NCI-H460 (cell line): ENCODE data around the gene F7. TPM values are rescaled to one million over a fixed set of nuclear protein-coding genes. Genes with fewer than 3 reads are reported as not detected.

Source experiments
- DNase-seq: peaks from one replicate; pipeline ENCODE4 v3.0.0-alpha.2; 2016; ENCODE audit warnings: low read depth; ENCODE audit errors: extremely low read depth
- total RNA-seq: library from RNA; depleted of rRNA; stranded (reverse); fragments of >200 nt; shearing (Covaris generic); gene quantifications from 2 replicates; pipeline ENCODE4 v1.2.3, GENCODE V29; 2014

Gene F7
- total RNA-seq, 1 experiment from 2014 or later, result 0.07 TPM

DNA sequence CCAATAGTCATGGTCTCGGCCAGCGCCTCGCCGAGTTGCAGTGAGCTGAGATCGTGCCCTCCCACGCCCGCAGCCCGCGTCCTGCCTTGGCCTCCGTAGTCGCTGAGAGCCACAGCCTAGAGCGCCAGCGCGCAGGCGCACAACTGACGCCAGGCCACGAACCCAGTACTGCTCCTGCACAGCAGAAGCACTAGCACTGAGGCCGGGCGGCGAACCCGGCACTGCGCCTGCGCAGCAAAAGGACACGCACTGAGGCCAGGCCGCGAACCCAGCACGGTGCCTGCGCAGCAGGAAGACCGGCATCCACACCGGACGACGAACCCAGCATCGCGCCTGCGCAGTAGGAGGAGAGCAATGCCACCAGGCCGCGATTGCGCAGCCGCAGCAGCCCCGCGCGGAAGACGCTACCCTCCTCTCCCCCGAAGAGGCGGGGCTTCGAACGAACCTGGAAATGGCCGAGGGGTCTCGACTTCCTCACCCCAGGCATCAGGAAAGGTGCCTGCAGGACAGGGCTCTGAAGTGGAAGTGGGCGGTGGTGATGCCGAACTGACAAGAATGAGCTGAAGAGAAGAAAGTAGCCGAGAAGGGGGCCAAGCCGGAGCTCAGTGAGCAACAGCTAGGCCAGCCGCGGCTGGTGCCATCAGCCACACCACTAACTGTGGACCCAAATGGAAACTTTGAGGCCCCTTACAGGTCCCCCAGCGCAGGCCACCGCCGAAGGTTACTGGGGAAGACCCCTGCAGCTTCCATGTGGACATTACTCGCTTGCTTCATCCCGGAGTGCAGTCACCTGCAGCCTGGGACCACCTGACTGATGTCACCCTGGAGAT is 24.5 kb downstream of the F7 start:
- no peak for DNase-seq

DNA sequence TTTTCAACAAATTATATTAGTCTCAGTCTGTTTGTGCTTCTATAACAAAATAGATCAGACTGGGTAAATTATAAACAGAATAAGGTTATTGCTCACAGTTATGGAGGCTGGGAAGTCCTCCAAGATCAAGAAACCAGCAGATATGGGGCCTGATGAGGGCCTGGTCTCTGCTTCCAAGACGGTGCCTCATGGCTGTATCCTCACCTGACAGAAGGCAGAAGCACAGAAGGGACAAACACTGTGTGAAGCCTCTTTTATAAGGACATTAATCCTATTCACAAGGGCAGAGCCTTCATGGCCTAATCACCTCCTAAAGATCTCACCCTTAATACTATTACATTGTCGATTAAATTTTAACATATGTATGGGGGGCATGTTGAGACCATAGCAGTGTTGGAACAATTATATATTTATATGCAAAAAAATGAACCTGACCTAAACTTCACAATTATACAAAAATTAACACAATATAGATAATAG is 29.7 kb downstream of the F7 start:
- no peak for DNase-seq

DNA sequence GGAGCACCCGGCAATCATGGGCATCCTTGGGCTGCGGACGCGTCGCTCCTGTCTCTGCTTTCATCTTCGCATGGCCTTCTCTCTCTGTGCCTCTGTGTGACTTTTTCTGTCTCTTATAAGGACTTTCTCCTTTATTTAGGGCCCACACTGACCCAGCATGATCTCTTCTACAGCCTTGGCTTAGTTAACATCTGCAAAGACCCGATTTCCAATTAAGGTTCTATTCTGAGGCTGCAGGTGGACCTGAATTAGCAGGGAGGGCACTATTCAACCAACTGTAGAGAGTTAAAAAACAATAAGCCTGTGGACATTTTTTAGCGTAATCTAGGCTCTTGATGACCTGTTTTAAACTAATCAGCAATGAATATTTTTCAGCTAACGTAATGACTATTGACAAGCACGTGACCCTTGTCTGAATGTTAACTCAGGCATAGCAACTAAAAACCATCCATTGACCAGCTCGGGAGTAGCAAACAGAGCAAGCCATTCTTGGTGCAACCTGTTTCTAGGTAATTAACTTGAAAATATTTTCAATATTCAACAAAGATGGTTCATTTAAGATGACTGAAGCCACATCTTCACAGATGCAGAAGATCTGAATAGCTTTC is 32.2 kb downstream of the F7 start:
- no peak for DNase-seq

GRCh38 chr13:113138792-113139551 is 33.4 kb downstream of the F7 start:
- DNase-seq, result no peak

- no peak for DNase-seq
Measured at GRCh38 chr13:113139577-113139976, 34.0 kb downstream of the F7 start.

- DNase-seq, result no peak
Measured at GRCh38 chr13:113140677-113141600, 35.3 kb downstream of the F7 start.

DNA sequence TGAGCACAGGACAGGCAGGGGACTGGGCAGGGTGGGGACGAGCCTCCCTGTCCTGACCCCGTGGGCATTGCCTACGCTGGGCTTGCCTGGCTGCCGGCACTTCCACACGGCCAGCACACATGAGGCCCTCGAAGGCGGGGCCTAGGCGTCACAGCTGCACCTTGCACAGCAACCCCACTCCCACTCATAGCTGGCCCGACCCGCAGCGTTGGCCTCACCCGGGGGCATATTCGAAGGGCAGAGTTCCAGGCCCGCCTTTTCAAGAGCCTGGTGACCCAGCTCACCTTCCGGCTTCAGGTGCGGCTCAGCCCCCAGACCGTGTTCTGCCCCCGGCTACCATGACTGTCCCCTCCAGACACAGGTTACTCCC is 36.0 kb downstream of the F7 start:
- DNase-seq, result no peak

DNA sequence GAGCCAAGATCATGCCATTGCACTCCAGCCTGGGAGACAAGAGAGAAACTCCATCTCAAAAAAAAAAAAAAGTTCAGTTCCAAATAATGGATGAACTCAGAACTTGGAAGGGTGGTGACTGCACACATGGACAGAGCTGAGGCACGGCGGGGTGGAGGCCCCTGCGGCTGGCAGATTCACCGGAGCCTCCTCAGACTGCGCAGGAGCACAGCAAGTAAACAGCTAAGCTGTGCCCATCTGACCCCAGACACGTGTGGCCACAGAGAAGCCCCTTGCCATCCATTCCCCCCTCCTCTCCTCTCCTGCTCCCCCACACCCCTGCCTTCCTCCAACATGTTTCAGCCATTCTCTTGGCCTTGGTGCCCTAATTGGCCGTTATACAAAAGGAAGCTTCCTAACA is 37.3 kb downstream of the F7 start:
- no peak for DNase-seq

GRCh38 chr13:113143466-113144254 is 38.1 kb downstream of the F7 start:
- DNase-seq, result no peak

- DNase-seq, result no peak
Measured at GRCh38 chr13:113144255-113144629, 38.7 kb downstream of the F7 start.

DNA sequence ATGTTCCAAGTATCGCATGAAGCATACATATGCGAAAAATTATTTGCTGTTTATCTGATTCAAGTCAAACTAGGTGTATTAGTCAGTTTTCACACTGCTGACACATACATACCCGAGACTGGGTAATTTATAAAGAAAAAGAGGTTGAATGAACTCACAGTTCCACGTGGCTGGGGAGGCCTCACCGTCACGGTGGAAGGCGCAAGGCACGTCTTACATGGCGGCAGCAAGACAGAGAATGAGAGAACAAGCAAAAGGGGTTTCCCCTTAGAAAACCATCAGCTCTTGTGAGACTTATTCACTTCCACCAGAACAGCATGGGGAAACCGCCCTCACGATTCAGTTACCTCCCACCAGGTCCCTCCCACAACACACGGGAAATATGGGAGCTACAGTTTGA is 39.9 kb downstream of the F7 start:
- DNase-seq, result no peak

DNA sequence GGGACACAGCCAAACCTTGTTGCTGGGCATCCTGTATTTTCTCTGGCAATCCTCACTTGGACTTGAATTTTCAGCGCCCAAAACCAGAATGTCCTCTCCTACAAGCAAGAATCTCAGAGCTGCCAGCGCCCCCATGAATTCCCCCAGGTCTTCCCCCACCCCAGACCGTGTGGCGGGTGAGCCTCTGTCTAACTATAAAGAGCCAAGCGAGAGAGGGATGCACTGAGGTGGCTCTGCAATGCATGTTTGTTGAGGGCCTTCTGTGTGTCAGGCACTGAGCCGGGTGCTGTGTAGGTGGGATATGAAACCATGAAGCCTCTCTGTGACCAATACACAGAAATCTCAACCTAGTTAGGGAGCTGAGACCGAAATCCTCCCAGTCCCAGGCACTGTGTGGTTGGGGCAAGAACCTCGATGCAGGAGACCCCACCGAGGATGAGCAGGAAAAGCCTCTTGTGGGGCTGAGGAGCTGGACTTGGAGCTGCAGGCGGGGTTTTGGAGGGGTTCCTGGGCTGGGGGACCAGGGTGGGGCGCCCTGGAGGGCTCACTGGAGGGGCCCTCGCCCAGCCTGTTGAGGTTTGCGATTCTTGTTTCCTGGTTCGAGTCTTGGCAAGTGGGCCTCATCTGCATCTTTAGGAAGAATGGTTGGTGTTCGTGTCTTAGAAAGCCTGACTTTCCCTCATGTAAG is 40.5 kb downstream of the F7 start:
- no peak for DNase-seq

GRCh38 chr13:113146750-113147149 is 41.2 kb downstream of the F7 start:
- no peak for DNase-seq

GRCh38 chr13:113147206-113147605 is 41.6 kb downstream of the F7 start:
- no peak for DNase-seq

GRCh38 chr13:113148407-113148806 is 42.8 kb downstream of the F7 start:
- no peak for DNase-seq

DNA sequence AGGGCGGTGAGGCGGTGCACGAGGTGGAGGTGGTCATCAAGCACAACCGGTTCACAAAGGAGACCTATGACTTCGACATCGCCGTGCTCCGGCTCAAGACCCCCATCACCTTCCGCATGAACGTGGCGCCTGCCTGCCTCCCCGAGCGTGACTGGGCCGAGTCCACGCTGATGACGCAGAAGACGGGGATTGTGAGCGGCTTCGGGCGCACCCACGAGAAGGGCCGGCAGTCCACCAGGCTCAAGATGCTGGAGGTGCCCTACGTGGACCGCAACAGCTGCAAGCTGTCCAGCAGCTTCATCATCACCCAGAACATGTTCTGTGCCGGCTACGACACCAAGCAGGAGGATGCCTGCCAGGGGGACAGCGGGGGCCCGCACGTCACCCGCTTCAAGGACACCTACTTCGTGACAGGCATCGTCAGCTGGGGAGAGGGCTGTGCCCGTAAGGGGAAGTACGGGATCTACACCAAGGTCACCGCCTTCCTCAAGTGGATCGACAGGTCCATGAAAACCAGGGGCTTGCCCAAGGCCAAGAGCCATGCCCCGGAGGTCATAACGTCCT is 43.4 kb downstream of the F7 start:
- DNase-seq, result no peak

DNA sequence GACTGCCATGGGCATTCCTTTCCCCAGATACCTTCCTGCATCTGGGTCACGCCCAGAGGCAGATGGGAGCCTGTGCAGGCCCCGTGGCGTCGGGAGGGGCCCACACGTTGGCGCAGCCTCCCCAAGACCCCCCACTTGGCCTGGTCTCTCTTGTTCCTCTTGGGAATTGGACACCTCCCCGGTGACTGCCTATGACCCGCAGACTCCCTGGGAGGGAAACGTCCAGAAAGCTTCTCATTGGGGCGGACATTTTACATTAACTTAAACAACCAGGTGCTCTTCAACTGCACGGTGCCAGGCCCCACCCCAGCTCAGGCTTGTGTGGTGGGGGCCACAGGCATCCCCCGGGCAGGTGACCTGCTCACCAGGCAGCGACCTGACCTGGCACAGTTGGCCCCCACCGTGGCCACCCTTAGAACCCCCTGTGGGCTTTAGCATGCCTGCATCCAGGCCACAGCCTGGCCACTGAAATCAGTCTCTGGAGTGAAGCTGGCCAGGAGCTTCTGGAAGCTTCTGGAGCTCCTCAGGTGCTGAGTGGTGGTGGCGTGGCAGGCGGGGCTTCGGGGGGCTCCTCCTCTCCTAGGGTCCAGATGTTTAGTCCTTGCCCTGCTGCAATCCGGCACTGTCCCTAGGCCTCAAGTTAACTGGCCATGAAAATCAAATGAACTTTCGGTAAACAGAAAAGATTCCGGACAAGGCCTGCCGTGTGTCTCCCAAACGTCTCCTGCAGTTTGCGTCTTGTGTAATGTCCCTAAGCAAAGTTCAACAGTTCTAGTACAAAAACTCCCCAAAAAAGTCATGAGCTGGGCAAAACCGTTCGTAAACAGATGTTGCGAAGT is 44.3 kb downstream of the F7 start:
- DNase-seq, result no peak
